Stimulated activated CD4-positive, alpha-beta T cell treated with anti-CD3 and anti-CD28 coated beads, Interleukin-15, amount 100 ng/mL, for 1 hour (primary cell): ENCODE data around the gene MRPL11.
A peak's percentile ranks its signal among the peaks of the same experiment; 100 is the strongest.

ENCODE experiments used
- DNase-seq, 2 donors: peaks; one replicate each; pipeline ENCODE4 v3.0.0-alpha.2; 2020; ENCODE audit warnings: low read depth in 1 of 2, low spot score in 1 of 2

The MRPL11 gene

GRCh38 chr11:66438504-66439466 lies at the start of gene MRPL11:
Gene MRPL11 (minus strand): TSS chr11:66438848. CDS start chr11:66438754, 94 bp downstream.
- DNase-seq, result peak; percentile 75 to 85

DNA sequence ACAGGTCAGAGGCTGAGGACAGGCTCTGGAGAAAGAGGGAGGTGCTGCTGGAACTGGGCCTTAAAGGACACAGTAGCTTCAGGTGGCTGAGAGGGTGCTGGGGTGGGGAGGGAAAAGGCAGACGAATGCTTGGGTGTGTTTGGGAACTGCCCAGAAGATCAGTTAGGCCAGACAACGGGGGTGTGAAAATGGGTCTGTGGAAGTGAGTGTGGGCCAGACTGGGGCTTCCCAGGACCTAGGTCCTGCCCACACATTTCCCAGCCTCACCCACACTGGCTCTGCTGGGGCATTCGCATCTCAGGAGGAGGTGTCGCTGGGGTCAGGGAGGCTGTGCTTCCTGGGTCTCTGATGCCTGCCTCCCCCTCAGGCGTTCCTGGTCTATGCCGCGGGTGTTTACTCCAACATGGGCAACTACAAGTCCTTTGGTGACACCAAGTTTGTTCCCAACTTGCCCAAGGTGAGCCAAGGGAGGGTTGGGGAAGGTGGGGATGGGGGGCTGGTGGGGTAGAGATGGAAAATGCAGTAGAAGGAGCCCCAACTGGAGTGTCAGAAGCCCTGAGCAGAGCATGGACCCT lies 46.2 kb upstream of the MRPL11 start:
- no peak for DNase-seq

GRCh38 chr11:66480117-66480938 lies 41.7 kb upstream of the MRPL11 start, which contains the start of gene DPP3:
Gene DPP3 (plus strand): TSS chr11:66480434. CDS start chr11:66482201, 1,767 bp downstream.
- DNase-seq, result peak; percentile 88 to 90

GRCh38 chr11:66479394-66480116 lies 40.9 kb upstream of the MRPL11 start:
- no peak for DNase-seq

GRCh38 chr11:66478729-66479393 lies 40.2 kb upstream of the MRPL11 start:
- DNase-seq, result no peak

- no peak for DNase-seq
These were observed 38.9 kb upstream of the MRPL11 start for GRCh38 chr11:66477263-66478201.

DNA sequence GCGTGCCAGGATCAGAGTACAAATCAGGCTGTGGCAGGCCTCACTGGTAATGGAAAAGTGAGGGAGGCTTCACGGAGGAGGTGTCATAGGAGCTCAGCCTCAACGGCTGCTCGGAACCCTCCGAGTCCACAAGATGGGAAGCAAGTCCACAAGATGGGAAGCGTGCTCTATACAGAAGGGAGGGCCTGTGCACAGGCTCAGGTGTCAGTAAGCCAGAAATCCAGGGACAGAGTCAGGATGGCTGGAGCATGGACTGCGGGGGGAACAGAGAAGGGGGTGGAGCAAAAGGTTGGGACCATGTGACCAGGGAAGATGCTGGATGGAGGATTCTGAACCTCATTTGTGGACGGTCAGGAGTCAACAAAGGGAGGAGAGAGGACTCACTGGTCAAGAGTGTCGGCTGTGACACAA lies 38.2 kb upstream of the MRPL11 start:
- DNase-seq, result no peak

DNA sequence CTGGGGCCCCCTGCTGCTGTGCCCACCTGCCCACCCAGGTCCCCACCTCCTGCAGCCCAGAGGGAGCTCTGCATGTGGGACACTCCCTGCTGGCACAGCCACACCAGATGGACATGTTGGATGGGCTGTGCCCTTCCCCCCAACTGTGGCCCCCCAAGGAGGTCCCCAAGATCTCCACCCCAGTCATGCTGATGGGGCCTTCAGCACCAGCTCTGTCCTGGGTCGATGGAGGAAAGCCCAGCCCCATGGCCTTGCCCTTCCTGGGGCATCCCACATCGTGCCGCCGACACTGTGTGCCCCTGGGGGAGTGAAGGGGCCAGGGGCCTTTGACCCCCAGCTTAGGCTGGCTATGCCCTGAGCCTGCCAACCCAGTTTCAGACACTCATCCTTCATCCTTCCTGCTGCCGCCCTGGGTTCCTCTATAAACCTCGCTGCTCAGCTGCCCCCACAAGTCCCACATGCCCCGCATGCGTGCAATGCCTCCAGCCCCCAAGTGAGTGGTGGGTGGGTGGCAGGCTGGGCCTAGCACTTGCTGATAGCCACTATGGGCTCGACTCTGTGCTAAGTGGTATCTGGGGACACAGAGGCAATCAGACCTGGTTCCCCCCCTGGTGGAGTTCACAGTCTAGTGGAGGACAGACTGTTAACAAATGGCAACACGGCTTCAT lies 37.7 kb upstream of the MRPL11 start:
- no peak for DNase-seq

DNA sequence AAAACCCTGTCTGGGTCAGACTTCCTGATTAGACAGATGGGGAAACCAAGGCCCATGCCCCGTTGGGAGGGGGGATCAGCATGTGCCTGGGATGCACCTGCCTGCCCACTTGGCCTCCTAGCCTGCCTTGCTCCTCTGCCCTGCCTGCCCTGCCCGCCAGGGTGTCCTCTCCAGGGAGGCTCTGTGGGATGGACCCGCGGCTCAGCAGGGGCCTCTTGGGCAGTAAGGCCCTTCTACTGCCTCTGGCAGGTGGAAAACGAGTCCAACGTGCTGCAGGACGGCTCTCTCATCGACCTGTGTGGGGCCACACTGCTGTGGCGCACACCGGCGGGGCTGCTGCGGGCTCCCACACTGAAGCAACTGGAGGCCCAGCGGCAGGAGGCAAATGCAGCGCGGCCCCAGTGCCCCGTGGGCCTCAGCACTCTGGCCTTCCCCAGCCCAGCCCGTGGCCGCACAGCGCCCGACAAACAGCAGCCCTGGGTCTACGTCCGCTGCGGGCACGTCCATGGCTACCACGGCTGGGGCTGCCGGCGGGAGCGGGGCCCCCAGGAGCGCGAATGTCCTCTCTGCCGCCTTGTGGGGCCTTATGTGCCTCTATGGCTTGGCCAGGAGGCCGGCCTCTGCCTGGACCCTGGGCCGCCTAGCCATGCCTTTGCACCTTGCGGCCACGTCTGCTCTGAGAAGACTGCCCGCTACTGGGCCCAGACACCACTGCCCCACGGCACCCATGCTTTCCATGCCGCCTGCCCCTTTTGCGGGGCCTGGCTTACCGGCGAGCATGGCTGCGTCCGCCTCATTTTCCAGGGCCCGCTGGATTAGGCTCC lies 36.9 kb upstream of the MRPL11 start:
- no peak for DNase-seq

DNA sequence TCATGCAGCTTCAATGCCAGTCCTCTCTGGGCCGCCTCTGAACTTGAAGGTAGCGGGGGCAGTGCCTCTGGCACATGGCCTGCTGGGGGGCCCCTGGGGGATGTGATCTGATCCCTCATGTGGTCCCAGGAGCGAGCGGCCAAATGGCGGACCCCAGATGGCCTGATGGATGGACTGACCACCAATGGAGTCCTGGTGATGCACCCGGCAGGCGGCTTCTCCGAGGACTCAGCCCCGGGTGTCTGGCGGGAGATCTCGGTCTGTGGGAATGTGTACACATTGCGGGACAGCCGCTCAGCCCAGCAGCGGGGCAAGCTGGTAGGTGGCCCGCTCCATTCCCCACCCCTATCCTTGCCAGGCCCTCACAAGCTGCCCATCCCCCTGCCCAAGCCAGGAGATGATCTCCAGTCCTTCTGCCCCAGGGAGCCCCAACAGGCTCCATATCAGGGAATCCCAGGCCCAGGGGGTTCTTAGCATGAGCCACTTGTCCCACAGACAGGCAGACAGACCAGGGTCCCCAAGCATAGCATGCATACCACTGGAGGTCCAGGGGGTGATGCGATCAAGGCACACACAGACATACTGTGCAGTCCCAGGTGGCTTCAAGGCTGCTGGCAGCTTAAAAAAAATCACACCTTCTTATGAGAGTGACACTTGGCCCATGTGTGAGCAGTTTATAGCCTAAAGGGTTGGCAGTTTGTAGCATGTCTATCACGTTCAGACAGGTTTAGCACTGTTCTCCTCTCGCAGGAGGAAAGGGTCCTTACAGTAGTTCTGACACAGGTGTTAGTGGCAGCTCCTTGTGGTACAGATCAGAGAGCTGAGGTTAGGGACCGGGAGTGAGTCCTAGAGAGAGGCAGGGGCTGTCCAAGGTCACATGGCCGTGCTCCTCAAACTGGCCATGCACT lies 35.2 kb upstream of the MRPL11 start:
- no peak for DNase-seq

DNA sequence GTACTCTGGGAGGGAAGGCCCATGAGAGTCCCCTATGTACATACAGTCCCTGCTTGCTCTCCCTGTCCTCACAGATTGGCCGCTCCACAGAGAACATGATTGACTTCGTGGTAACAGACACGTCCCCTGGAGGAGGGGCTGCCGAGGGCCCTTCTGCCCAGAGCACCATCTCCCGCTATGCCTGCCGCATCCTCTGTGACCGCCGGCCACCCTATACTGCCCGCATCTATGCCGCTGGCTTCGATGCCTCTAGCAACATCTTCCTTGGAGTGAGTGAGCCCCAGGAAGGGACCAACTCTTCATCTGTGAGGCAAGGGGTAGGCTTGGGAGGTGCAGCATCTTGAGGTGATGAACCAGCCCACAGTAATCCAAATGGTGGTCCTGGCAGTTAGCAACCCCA lies 34.5 kb upstream of the MRPL11 start:
- no peak for DNase-seq

GRCh38 chr11:66472054-66472453 lies 33.4 kb upstream of the MRPL11 start:
- no peak for DNase-seq

DNA sequence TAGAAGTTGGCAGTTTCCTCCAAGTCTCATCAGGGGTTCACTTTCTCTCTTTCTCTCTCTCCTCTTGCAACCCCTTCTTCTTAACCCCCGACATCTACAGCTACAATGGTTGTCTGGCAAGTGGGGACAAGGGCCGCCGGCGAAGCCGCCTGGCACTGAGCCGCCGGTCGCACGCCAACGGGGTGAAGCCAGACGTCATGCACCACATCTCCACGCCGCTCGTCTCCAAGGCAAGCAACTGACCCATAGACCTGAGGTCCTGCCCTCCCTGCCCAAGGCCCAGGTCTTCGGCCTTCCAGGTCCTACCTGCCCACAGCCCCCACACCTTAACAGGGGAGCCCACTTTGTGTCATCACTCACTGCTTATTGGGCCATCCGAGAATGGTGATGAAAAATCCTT lies 32.5 kb upstream of the MRPL11 start:
- no peak for DNase-seq

GRCh38 chr11:66470015-66470414 lies 31.4 kb upstream of the MRPL11 start:
- no peak for DNase-seq

DNA sequence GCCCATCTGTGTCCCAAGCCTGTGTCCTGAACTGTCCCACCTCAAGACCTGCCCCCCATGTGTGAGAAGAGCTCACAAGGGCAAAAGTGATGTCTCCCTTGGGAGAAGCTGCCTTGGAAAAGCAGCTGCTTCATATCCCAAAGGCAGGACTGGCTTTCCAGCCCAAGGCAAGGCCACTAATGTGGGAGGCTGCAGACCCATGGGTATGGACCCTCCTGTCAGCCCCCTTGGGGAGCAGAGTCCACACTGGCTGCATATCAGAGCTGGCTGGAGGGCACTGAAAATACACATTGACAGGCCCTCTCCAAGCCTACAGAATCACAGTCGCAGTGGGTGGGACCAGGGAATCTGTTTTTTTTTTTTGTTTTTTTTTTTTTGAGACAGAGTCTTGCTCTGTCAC lies 30.8 kb upstream of the MRPL11 start:
- DNase-seq, result no peak

DNA sequence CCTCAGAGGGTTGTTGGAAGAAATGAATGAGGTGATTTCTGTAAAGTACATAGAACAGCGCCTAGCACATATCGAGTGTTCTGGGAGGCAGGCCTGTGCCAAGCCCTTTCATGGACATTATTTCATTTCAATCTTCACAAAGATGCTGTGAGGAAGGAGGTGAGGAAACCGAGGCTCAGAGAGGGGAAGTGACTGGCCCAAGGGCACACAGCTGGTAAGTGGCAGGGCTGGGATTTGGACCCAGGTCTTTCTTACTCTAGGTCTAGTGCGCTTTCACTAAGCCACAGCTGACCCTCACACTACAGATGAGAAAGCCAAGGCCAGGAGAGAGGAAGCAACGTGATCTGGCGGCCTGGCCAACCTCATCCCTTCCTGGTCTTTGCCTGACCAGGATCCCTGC lies 30.0 kb upstream of the MRPL11 start:
- DNase-seq, result no peak

DNA sequence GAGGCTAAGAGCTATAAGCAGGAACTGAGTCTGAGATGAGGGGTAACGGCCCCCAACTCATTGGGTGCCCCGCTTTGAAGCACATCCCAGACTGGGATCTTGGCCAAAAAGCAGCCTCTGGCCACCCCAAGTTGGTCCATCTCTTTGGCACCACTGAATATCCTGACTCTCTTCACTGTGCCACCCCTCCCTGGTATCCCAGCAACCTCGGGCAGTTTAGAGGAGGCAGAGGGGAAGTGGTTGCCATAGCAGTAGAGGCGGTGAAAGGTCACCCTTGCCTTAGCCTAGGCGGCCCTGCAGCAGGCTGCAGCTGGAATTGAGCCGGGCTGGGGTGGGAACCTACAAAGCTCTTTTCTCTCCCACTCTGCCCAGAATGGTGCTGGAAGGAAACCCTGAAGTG lies 29.1 kb upstream of the MRPL11 start:
- no peak for DNase-seq
